Gastrocnemius medialis (tissue), 4 donors: Measurements from ENCODE around the gene MAP3K13. TPM values are rescaled to one million over a fixed set of nuclear protein-coding genes. Genes with fewer than 3 reads are reported as not detected.
"Not testable (repeated sequence)": the region's sequence is repeated elsewhere in the genome, so short reads cannot be mapped to it uniquely, and the experiment has no call there.

Experiments used
- ATAC-seq, 2 donors: fragments of 150-250 bp; one replicate each; pipeline ENCODE4 v1.9.1; 2016
- DNase-seq, 2 donors: peaks; one replicate each; pipeline ENCODE4 v3.0.0-alpha.2; 2019
- H3K27ac ChIP-seq, 4 donors: fragments of 200-600 bp; sonication (generic); 1 replicate in 1 of 4; 2 replicates in 3 of 4; pipeline ENCODE4 v1.5.1; 2016 to 2018; ENCODE audit warnings: mild to moderate bottlenecking in 2 of 4, moderate library complexity in 1 of 4
- H3K27me3 ChIP-seq, 3 donors: fragments of 200-600 bp; sonication (generic) in 2 of 3; 1 replicate in 1 of 3; 2 replicates in 2 of 3; pipeline versions ENCODE4 v1.5.1 to v1.6.0; 2016 to 2019; ENCODE audit warnings: mild to moderate bottlenecking in 1 of 3, moderate library complexity in 1 of 3
- H3K36me3 ChIP-seq, 2 donors: fragments of 200-600 bp; sonication (generic) in 1 of 2; one replicate each; pipeline ENCODE4 v1.5.1; 2017 to 2018
- H3K4me1 ChIP-seq, 2 donors: fragments of 200-600 bp; sonication (generic) in 1 of 2; one replicate each; pipeline ENCODE4 v1.5.1; 2016 to 2017; ENCODE audit warnings: mild to moderate bottlenecking in 2 of 2
- H3K4me3 ChIP-seq, 4 donors: fragments of 200-600 bp; sonication (generic) in 3 of 4; 1 replicate in 1 of 4; 2 replicates in 3 of 4; pipeline ENCODE4 v1.5.1; 2016 to 2019; ENCODE audit warnings: mild to moderate bottlenecking in 2 of 4
- H3K9me3 ChIP-seq, 3 donors: fragments of 200-600 bp; sonication (generic) in 2 of 3; 1 replicate in 1 of 3; 2 replicates in 2 of 3; pipeline ENCODE4 v1.5.1; 2016 to 2019
- POLR2A ChIP-seq, 2 donors: fragments of 450-650 bp; IDR thresholded peaks; one replicate each; pipeline ENCODE4 v1.6.1; 2017; ENCODE audit warnings: antibody characterized with exemption in 2 of 2, mild to moderate bottlenecking in 2 of 2, moderate library complexity in 2 of 2
- in situ Hi-C, 4 donors: fragments of 200-750 bp; cut with MboI; loops; one replicate each; pipeline versions ENCODE4 v1.15.0 to v1.8.0; 2017; ENCODE audit warnings: low sequenced_read_pairs in 4 of 4
- intact Hi-C: fragments of 100-400 bp; cut with DNase I; formaldehyde crosslinking; loops from one replicate; pipeline ENCODE4 v1.15.1; 2023; ENCODE audit warnings: low total_unique reads
- total RNA-seq, 4 donors: library from RNA; depleted of rRNA; stranded (reverse); fragments of >200 nt; gene quantifications; one replicate each; pipeline versions ENCODE4 v1.1.0 to v1.2.3, GENCODE V29; 2016
- TF ChIP-seq, protein P1 (sequence below), 5 experiments: fragments of 450-650 bp in 3 of 5; fragments of 200-600 bp in 2 of 5; sonication (generic) in 2 of 5; IDR thresholded peaks in 4 of 5; conservative IDR thresholded peaks in 1 of 5; 1 replicate in 4 of 5; 2 replicates in 1 of 5; pipeline ENCODE4 v1.5.1; 2016 to 2019; ENCODE audit warnings: antibody characterized with exemption in 5 of 5, mild to moderate bottlenecking in 3 of 5, moderate library complexity in 3 of 5

The MAP3K13 gene
- total RNA-seq, 4 donors from 2014 or later = 1.6 to 6.5 (median 4.6) TPM

DNA sequence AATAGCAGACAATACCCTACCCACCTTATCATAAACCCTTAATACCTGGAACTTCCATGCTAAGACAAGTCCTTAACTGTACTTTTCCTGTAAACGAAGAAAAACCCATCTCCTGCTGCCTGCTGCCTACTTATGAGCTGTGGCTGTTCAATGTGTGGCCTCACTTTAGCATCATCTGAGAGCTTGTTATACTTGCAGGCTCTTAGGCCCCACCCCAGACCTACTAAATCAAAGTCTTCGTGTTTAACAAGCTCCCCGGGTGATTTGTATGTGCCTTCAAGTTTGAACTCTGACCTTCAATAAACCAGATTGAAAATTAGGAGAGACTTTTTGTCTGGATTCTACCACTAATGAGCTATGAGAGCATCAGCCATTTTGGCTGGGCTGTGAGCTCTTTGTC is 106.6 kb downstream of the MAP3K13 start:
- TF ChIP-seq, protein P1, sequence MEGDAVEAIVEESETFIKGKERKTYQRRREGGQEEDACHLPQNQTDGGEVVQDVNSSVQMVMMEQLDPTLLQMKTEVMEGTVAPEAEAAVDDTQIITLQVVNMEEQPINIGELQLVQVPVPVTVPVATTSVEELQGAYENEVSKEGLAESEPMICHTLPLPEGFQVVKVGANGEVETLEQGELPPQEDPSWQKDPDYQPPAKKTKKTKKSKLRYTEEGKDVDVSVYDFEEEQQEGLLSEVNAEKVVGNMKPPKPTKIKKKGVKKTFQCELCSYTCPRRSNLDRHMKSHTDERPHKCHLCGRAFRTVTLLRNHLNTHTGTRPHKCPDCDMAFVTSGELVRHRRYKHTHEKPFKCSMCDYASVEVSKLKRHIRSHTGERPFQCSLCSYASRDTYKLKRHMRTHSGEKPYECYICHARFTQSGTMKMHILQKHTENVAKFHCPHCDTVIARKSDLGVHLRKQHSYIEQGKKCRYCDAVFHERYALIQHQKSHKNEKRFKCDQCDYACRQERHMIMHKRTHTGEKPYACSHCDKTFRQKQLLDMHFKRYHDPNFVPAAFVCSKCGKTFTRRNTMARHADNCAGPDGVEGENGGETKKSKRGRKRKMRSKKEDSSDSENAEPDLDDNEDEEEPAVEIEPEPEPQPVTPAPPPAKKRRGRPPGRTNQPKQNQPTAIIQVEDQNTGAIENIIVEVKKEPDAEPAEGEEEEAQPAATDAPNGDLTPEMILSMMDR (IDR thresholded peaks at IDR 0.05 in 4 of 5, conservative IDR thresholded peaks at IDR 0.05 in 1 of 5) = no peak
- TF ChIP-seq POLR2A (IDR thresholded peaks at IDR 0.05) = no peak
- Histone ChIP-seq H3K9me3 (no peaks in the 10 kb centered on the region), H3K4me3 (no peak overlapping the region), H3K4me1 (no peaks in the 10 kb centered on the region), H3K27me3 (no peaks in the 10 kb centered on the region), H3K36me3 (peaks cover 0 to 32% of the 10 kb centered on the region in 2 donors), H3K27ac (no peak overlapping the region)
- DNase-seq = no peak
- in situ Hi-C loops = no loop called here
- ATAC-seq = no peak
- intact Hi-C loops = no loop called here

DNA sequence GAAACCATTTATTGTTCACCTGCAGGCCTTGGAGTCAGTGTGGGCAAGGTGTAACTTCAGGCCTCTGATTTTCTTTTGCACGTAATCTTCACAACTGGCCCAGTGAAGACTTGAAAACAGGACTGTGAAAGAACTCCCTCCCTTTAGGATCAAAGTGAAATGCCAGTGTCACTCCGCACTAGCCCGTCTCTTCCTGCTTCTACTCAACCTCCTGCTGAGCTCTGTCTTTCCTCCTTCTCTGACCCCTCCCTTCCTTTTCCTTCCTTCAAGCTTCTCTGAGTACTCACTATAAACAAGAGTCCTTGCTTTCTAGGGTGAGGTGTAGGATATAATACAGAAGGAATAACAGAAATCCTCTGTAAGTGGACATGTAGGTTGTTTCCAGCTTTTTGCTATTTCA is 107.4 kb downstream of the MAP3K13 start:
- Histone ChIP-seq H3K36me3 (peaks cover 0 to 31% of the 10 kb centered on the region in 2 donors), H3K9me3 (no peaks in the 10 kb centered on the region), H3K27me3 (no peaks in the 10 kb centered on the region), H3K27ac (no peak overlapping the region), H3K4me3 (no peak overlapping the region), H3K4me1 (no peaks in the 10 kb centered on the region)
- DNase-seq (no peak), ATAC-seq (no peak)
- in situ Hi-C loops = no loop called here
- intact Hi-C loops = no loop called here
- no peak for TF ChIP-seq POLR2A (IDR thresholded peaks at IDR 0.05)
- TF ChIP-seq, protein P1 (IDR thresholded peaks at IDR 0.05 in 4 of 5, conservative IDR thresholded peaks at IDR 0.05 in 1 of 5) = no peak

DNA sequence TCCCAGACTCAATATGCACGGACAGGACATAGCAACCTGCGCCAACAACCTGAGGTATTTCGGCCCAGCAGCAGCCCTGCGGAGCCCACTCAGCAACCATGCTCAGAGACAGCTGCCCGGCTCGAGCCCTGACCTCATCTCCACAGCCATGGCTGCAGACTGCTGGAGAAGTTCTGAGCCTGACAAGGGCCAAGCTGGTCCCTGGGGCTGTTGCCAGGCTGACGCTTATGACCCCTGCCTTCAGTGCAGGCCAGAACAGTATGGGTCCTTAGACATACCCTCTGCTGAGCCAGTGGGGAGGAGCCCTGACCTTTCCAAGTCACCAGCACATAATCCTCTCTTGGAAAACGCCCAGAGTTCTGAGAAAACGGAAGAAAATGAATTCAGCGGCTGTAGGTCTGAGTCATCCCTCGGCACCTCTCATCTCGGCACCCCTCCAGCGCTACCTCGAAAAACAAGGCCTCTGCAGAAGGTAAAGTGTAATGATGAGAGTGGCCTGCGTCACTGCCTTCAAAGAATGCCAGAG is 110.4 kb downstream of the MAP3K13 start:
- TF ChIP-seq, protein P1 (IDR thresholded peaks at IDR 0.05 in 4 of 5, conservative IDR thresholded peaks at IDR 0.05 in 1 of 5) = no peak
- no peak for TF ChIP-seq POLR2A (IDR thresholded peaks at IDR 0.05)
- H3K4me1 ChIP-seq = no peaks in the 10 kb centered on the region
- intact Hi-C loops (no loop called here), in situ Hi-C loops (no loop called here)
- H3K4me3 ChIP-seq = no peak overlapping the region
- no peak overlapping the region for H3K27ac ChIP-seq
- H3K36me3 ChIP-seq = peaks cover 0 to 17% of the 10 kb centered on the region in 2 donors
- no peak for DNase-seq
- no peak for ATAC-seq
- no peaks in the 10 kb centered on the region for H3K27me3 ChIP-seq
- H3K9me3 ChIP-seq = no peaks in the 10 kb centered on the region

DNA sequence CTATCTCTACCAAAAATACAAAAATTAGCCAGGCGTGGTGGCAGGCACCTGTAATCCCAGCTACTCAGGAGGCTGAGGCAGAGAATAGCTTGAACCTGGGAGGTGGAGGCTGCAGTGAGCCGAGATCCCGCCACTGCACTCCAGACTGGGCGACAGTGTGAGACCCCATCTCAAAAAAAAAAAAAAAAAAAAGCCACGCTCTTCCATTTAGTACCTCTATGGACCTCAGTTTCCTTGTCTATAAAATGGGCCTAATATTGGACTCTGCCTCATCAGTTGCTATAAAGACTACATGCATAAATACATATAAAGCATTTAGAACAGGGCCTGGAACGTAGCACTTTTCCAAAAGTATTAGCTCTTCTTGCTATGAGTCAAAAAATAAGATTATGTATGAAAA is 112.0 kb downstream of the MAP3K13 start:
- intact Hi-C loops, H3K27ac ChIP-seq, ATAC-seq, H3K27me3 ChIP-seq, DNase-seq, H3K4me1 ChIP-seq, H3K9me3 ChIP-seq, in situ Hi-C loops, H3K4me3 ChIP-seq: not testable (repeated sequence)
- peaks cover 0 to 17% of the 10 kb centered on the region in 2 donors for H3K36me3 ChIP-seq

DNA sequence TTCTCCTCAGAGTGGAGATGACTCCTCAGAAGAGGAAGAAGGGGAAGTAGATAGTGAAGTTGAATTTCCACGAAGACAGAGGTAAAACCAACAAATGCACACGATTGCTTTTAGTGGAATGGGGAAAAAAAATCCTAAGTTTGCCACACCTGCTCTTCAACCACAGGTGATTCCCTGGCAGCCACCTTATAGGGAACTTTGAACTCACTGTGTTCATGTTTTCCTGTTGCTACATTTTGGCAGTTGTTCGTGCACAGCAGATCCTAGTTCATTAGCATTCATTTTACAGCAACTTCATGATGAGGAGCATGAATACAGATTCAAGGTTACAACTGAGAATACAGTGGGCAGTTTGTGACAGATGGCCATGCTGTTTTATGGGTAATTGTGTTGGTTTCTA is 114.4 kb downstream of the MAP3K13 start:
- no peak for TF ChIP-seq POLR2A (IDR thresholded peaks at IDR 0.05)
- TF ChIP-seq, protein P1 (IDR thresholded peaks at IDR 0.05 in 4 of 5, conservative IDR thresholded peaks at IDR 0.05 in 1 of 5) = no peak
- no peak overlapping the region for H3K27ac ChIP-seq
- DNase-seq = no peak
- H3K9me3 ChIP-seq = no peaks in the 10 kb centered on the region
- H3K27me3 ChIP-seq = no peaks in the 10 kb centered on the region
- ATAC-seq = no peak
- H3K4me3 ChIP-seq = no peak overlapping the region
- in situ Hi-C loops = no loop called here
- no peaks in the 10 kb centered on the region for H3K4me1 ChIP-seq
- intact Hi-C loops = no loop called here
- H3K36me3 ChIP-seq = peaks cover 0 to 33% of the 10 kb centered on the region in 2 donors
